HG03575 (cell line): ENCODE data around the gene CHRFAM7A.
"Not testable (repeated sequence)": the region's sequence is repeated elsewhere in the genome, so short reads cannot be mapped to it uniquely, and the experiment has no call there.

ENCODE experiments used
- ATAC-seq: cut with Tn5 transposase; IDR thresholded peaks from one replicate; pipeline ENCODE4 v1.9.1; 2021; ENCODE audit not compliant: unreplicated experiment, insufficient number of reproducible peaks, low FRiP score; ENCODE audit errors: extremely low read depth

CHRFAM7A gene

GRCh38 chr15:30334152-30334551 lies 59.2 kb downstream of the CHRFAM7A start:
- not testable (repeated sequence) for ATAC-seq

DNA sequence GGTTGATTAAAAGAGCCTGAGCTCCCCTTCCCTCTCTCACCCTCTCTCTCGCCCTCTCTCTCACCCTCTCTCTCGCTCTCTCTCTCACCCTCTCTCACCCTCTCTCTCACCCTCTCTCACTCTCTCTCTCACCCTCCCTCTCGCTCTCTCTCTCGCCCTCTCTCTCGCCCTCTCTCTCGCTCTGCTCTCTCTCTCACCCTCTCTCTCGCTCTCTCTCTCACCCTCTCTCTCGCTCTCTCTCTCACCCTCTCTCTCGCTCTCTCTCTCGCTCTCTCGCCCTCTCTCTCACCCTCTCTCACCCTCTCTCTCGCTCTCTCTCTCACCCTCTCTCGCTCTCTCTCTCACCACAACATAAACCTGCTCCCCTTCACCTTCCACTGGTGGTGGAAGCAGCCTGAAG lies 67.2 kb downstream of the CHRFAM7A start:
- not testable (repeated sequence) for ATAC-seq

DNA sequence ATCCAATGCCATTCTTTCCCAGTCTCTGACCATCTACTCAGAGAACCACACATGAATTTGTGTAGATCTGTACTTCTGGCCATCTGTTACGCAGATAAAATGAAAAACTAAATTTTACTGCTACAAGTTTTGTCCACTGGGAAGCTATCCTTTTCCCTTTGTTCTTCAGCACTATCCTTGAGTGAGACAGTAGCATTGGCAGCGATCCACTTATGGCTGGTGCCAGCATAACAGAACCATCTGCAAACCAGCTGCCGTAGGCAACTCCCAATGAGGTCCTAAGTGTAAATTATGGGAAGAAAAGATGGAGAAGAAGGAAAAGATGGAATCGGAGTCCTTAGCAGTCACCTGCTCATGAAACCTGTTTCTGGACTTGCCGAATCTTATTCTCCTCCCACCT lies 72.3 kb downstream of the CHRFAM7A start:
- not testable (repeated sequence) for ATAC-seq

DNA sequence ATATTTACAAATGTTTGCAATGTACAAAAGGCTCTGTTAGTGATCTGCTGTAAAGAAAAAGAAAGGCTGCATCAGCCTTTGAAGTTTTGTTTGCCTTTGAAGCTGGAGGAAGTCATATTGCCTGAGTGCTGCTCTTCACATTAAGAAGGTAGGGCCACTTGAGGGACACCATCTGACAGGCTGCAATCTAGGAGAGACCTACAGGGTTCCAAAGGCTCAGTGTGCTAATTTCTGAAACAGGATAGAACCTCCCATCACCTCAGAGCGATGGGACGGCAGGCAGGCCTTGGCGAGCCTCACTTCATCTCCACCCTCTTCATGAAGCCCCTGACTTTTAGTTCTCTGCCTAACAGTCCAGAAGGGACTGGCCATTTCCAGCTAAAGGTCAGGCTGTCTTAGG lies 77.6 kb downstream of the CHRFAM7A start:
- ATAC-seq: not testable (repeated sequence)

DNA sequence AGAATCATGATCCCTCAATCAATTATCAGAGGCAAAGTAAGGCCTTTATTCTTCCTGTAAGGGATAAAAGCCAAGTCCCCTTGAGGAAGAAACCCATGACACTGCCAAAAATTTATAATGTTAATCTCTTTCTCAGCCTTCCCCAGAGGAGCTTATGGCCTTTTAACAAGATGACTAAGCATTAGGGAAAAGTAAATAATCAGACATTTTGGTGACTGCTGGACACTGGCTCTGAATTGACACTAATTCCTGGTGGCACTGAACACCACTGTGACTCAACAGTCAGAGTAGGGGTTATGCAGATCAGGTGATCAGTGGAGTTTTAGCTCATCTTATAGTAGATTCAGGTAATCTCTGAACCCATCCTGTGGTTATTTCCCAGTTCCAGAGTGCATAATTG lies 82.8 kb downstream of the CHRFAM7A start:
- not testable (repeated sequence) for ATAC-seq
